Astrocyte (in vitro differentiated cells and primary cell): ENCODE measurements around the gene STC2. TPM values are rescaled to one million over a fixed set of nuclear protein-coding genes. Genes with fewer than 3 reads are reported as not detected.

Experiments used
- DNase-seq: peaks from one replicate; pipeline ENCODE4 v3.0.0-alpha.2; 2010; ENCODE audit warnings: low read depth
- FAIRE-seq: peaks from 2 replicates; lab custom pipeline; 2011; peaks lifted over from hg19 to GRCh38; lab: Jason Lieb, UNC
- H2AFZ ChIP-seq: 2 replicates; pipeline ENCODE4 v1.6.0; 2012; ENCODE audit warnings: low read depth, low read length, inconsistent platforms
- H3K27ac ChIP-seq: 2 replicates; pipeline ENCODE4 v1.5.1; 2011; ENCODE audit warnings: low read depth, low read length, inconsistent platforms
- H3K27me3 ChIP-seq: 2 replicates; pipeline ENCODE4 v1.6.0; 2011; ENCODE audit warnings: low read length, inconsistent platforms; ENCODE audit not compliant: insufficient read depth
- H3K36me3 ChIP-seq: 2 replicates; pipeline ENCODE4 v1.5.1; 2011; ENCODE audit warnings: low read length, inconsistent platforms; ENCODE audit not compliant: insufficient read depth
- H3K4me1 ChIP-seq: 2 replicates; pipeline ENCODE4 v1.5.1; 2011; ENCODE audit warnings: low read length, inconsistent platforms; ENCODE audit not compliant: insufficient read depth
- H3K4me2 ChIP-seq: 2 replicates; pipeline ENCODE4 v1.6.0; 2012; ENCODE audit warnings: low read length, inconsistent platforms
- H3K4me3 ChIP-seq: 2 replicates; pipeline ENCODE4 v1.5.1; 2011; ENCODE audit warnings: low read depth, mild to moderate bottlenecking, low read length, inconsistent platforms; ENCODE audit not compliant: insufficient read depth
- H3K79me2 ChIP-seq: 2 replicates; pipeline ENCODE4 v1.6.0; 2012; ENCODE audit warnings: mild to moderate bottlenecking, low read length, inconsistent platforms; ENCODE audit not compliant: insufficient read depth
- H3K9ac ChIP-seq: 2 replicates; pipeline ENCODE4 v1.6.0; 2012; ENCODE audit warnings: mild to moderate bottlenecking, low read length, inconsistent platforms
- H3K9me3 ChIP-seq: 2 replicates; pipeline ENCODE4 v1.5.1; 2012; ENCODE audit warnings: low read depth, mild to moderate bottlenecking, low read length, inconsistent platforms; ENCODE audit not compliant: insufficient read depth
- H4K20me1 ChIP-seq: 2 replicates; pipeline ENCODE4 v1.6.0; 2012; ENCODE audit warnings: low read length, inconsistent platforms; ENCODE audit not compliant: insufficient read depth
- H3K27ac Mint-ChIP-seq: one replicate; pipeline ENCODE4 v1.8.0; 2021; ENCODE audit warnings: mild to moderate bottlenecking, mixed read lengths; ENCODE audit not compliant: unreplicated experiment
- H3K27me3 Mint-ChIP-seq: one replicate; pipeline ENCODE4 v1.8.0; 2021; ENCODE audit warnings: low read depth, mixed read lengths; ENCODE audit not compliant: unreplicated experiment
- H3K36me3 Mint-ChIP-seq: one replicate; pipeline ENCODE4 v1.8.0; 2021; ENCODE audit warnings: low read depth, mixed read lengths; ENCODE audit not compliant: unreplicated experiment
- H3K4me1 Mint-ChIP-seq: one replicate; pipeline ENCODE4 v1.8.0; 2021; ENCODE audit warnings: low read depth, mixed read lengths; ENCODE audit not compliant: unreplicated experiment
- H3K4me3 Mint-ChIP-seq: one replicate; pipeline ENCODE4 v1.8.0; 2021; ENCODE audit warnings: mild to moderate bottlenecking, moderate library complexity, mixed read lengths; ENCODE audit not compliant: unreplicated experiment
- H3K9me3 Mint-ChIP-seq: one replicate; pipeline ENCODE4 v1.8.0; 2021; ENCODE audit warnings: mild to moderate bottlenecking, mixed read lengths; ENCODE audit not compliant: unreplicated experiment
- EZH2 ChIP-seq: IDR thresholded peaks from 2 replicates; pipeline ENCODE4 v1.6.1; 2012; ENCODE audit warnings: mild to moderate bottlenecking, low read length, inconsistent platforms; ENCODE audit not compliant: insufficient read depth
- total RNA-seq: library from RNA; stranded (reverse); gene quantifications from 2 replicates; pipeline ENCODE4 v1.2.1, GENCODE V29; 2021
- TF ChIP-seq, protein P1 (sequence below): IDR thresholded peaks from 2 replicates; pipeline ENCODE4 v1.5.1; 2011; ENCODE audit warnings: low read depth, mild to moderate bottlenecking, inconsistent platforms, low read length, moderate library complexity; ENCODE audit not compliant: insufficient read depth

STC2 gene
- total RNA-seq, 1 donor from 2014 or later: 206 TPM

DNA sequence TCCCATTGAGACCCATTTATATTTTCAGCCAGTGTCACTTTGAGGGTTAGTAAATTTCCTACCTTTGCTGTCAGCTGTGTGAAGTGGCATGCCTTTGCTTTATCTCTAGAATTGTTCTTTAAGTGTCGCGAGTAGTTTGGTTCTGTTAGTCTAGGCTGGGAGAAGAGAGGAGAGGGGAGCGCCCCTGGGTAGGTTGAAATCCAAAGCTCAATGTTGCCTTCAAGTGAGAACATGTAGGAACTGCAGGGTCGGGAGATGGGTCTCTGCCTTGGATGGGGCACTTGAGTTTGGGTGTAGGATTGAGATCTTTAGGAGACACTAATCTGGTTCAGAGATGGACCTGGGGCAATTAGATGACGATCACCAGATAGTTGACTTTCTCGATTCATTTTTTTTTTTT lies 46.3 kb downstream of the STC2 start:
- no peak overlapping the region for H3K4me2 ChIP-seq
- DNase-seq: no peak
- no peaks in the 10 kb centered on the region for H4K20me1 ChIP-seq
- no peaks in the 10 kb centered on the region for H3K36me3 Mint-ChIP-seq
- peaks cover 3% of the 10 kb centered on the region for H3K9me3 ChIP-seq
- H2AFZ ChIP-seq: no peak overlapping the region
- no peak overlapping the region for H3K4me3 Mint-ChIP-seq
- H3K27ac ChIP-seq: no peak overlapping the region
- peaks cover 47% of the 10 kb centered on the region for H3K27me3 Mint-ChIP-seq
- no peak overlapping the region for H3K9ac ChIP-seq
- no peaks in the 10 kb centered on the region for H3K4me1 Mint-ChIP-seq
- H3K27ac Mint-ChIP-seq: no peak overlapping the region
- H3K4me3 ChIP-seq: no peak overlapping the region
- peaks cover 8% of the 10 kb centered on the region for H3K4me1 ChIP-seq
- no peak for TF ChIP-seq EZH2
- TF ChIP-seq, protein P1, sequence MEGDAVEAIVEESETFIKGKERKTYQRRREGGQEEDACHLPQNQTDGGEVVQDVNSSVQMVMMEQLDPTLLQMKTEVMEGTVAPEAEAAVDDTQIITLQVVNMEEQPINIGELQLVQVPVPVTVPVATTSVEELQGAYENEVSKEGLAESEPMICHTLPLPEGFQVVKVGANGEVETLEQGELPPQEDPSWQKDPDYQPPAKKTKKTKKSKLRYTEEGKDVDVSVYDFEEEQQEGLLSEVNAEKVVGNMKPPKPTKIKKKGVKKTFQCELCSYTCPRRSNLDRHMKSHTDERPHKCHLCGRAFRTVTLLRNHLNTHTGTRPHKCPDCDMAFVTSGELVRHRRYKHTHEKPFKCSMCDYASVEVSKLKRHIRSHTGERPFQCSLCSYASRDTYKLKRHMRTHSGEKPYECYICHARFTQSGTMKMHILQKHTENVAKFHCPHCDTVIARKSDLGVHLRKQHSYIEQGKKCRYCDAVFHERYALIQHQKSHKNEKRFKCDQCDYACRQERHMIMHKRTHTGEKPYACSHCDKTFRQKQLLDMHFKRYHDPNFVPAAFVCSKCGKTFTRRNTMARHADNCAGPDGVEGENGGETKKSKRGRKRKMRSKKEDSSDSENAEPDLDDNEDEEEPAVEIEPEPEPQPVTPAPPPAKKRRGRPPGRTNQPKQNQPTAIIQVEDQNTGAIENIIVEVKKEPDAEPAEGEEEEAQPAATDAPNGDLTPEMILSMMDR: peak; percentile 30
- H3K79me2 ChIP-seq: no peaks in the 10 kb centered on the region
- H3K36me3 ChIP-seq: no peaks in the 10 kb centered on the region
- peaks cover 35% of the 10 kb centered on the region for H3K27me3 ChIP-seq
- H3K9me3 Mint-ChIP-seq: no peaks in the 10 kb centered on the region
- no peak for FAIRE-seq

DNA sequence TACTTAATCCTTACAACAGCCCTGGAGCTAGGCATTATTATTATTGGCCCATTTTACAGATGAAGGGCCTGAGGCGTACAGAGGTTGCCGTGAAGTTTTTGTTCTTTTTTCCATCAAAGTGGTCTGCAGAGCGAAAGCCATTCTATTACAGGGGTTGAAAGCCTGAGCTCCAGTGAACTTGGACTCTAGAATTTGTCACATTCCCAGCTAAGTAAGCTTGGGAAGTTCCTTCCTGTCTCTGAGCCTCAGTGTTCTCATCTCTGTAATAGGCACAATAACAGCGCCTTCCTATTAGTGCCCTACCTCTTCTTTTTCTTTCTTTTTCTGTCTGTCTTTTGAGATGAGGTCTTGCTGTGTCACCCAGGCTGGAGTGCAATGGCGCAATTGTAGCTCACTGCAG lies 49.0 kb downstream of the STC2 start:
- H3K4me3 Mint-ChIP-seq: no peak overlapping the region
- no peaks in the 10 kb centered on the region for H3K36me3 Mint-ChIP-seq
- H3K36me3 ChIP-seq: no peaks in the 10 kb centered on the region
- no peak for FAIRE-seq
- H3K4me1 ChIP-seq: peaks cover 8% of the 10 kb centered on the region
- H2AFZ ChIP-seq: no peak overlapping the region
- no peak for DNase-seq
- H3K27ac ChIP-seq: no peak overlapping the region
- H3K9ac ChIP-seq: no peak overlapping the region
- no peaks in the 10 kb centered on the region for H3K9me3 ChIP-seq
- H3K9me3 Mint-ChIP-seq: peaks cover 5% of the 10 kb centered on the region
- H3K4me2 ChIP-seq: no peak overlapping the region
- no peak overlapping the region for H3K27ac Mint-ChIP-seq
- TF ChIP-seq, protein P1: no peak
- TF ChIP-seq EZH2: no peak
- H3K4me1 Mint-ChIP-seq: no peaks in the 10 kb centered on the region
- H3K4me3 ChIP-seq: no peak overlapping the region
- H3K27me3 Mint-ChIP-seq: peaks cover 41% of the 10 kb centered on the region
- no peaks in the 10 kb centered on the region for H4K20me1 ChIP-seq
- H3K27me3 ChIP-seq: peaks cover 38% of the 10 kb centered on the region
- no peaks in the 10 kb centered on the region for H3K79me2 ChIP-seq

DNA sequence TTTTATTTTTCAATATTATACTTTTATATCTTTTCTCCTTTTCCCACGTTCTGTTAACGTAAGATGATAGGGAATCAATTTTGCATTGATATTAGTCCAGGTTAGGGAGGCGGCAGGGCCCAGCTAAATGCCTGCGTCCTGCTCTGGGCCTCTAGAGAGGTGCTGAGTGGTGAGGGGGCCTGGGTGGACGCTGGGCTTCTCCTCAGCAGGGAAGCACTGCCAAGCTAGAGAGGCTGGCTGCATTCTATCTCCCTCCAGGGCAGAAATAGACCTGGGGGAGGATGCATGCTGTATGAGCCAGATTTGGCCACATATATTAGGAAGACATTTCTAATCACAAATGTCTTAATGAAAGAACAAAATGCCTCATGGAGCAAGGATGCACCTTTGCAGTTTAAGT lies 49.6 kb downstream of the STC2 start:
- H3K27me3 ChIP-seq: peaks cover 41% of the 10 kb centered on the region
- H3K27me3 Mint-ChIP-seq: peaks cover 39% of the 10 kb centered on the region
- FAIRE-seq: no peak

More for the DNA sequence above, 49.6 kb downstream of the STC2 start:
- no peaks in the 10 kb centered on the region for H3K9me3 ChIP-seq
- Mint-ChIP-seq H3K9me3 (peaks cover 6% of the 10 kb centered on the region), H3K4me1 (no peaks in the 10 kb centered on the region), H3K27ac (no peak overlapping the region), H3K36me3 (no peaks in the 10 kb centered on the region), H3K4me3 (no peak overlapping the region)
- H4K20me1 ChIP-seq: no peaks in the 10 kb centered on the region
- TF ChIP-seq EZH2: no peak
- TF ChIP-seq, protein P1: no peak
- H2AFZ ChIP-seq: no peak overlapping the region
- no peak overlapping the region for H3K9ac ChIP-seq
- no peak for DNase-seq
- H3K27ac ChIP-seq: no peak overlapping the region
- no peaks in the 10 kb centered on the region for H3K36me3 ChIP-seq
- H3K79me2 ChIP-seq: no peaks in the 10 kb centered on the region
- H3K4me2 ChIP-seq: no peak overlapping the region
- peaks cover 3% of the 10 kb centered on the region for H3K4me1 ChIP-seq
- H3K4me3 ChIP-seq: no peak overlapping the region
